Suprapubic skin (tissue), 4 donors: ENCODE results near the gene DNAJC6. TPM values are rescaled to one million over a fixed set of nuclear protein-coding genes. Genes with fewer than 3 reads are reported as not detected.

Source experiments
- DNase-seq, 2 donors: peaks; one replicate each; pipeline ENCODE4 v3.0.0-alpha.2; 2019; ENCODE audit warnings: low spot score in 2 of 2
- H3K27ac ChIP-seq: fragments of 200-600 bp; sonication (generic); one replicate; pipeline ENCODE4 v1.5.1; 2019
- H3K27me3 ChIP-seq: fragments of 200-600 bp; sonication (generic); one replicate; pipeline ENCODE4 v1.5.1; 2019
- H3K36me3 ChIP-seq: fragments of 200-600 bp; sonication (generic); one replicate; pipeline ENCODE4 v1.5.1; 2019
- H3K4me1 ChIP-seq: fragments of 200-600 bp; sonication (generic); one replicate; pipeline ENCODE4 v1.5.1; 2019
- H3K4me3 ChIP-seq: fragments of 200-600 bp; sonication (generic); one replicate; pipeline ENCODE4 v1.5.1; 2019; ENCODE audit warnings: mild to moderate bottlenecking
- H3K9me3 ChIP-seq: fragments of 200-600 bp; sonication (generic); one replicate; pipeline ENCODE4 v1.5.1; 2019
- EP300 ChIP-seq: sonication (generic); formaldehyde crosslinking; IDR thresholded peaks from one replicate; pipeline ENCODE4 v1.6.1; 2017; ENCODE audit warnings: antibody characterized with exemption
- POLR2A ChIP-seq, 2 donors: fragments of 450-650 bp; IDR thresholded peaks; one replicate each; pipeline ENCODE4 v1.6.1; 2017; ENCODE audit warnings: antibody characterized with exemption in 2 of 2, mild to moderate bottlenecking in 2 of 2, moderate library complexity in 2 of 2
- POLR2AphosphoS5 ChIP-seq, 3 donors: sonication (generic); formaldehyde crosslinking; IDR thresholded peaks; one replicate each; pipeline ENCODE4 v1.6.1; 2017; ENCODE audit warnings: antibody characterized with exemption in 3 of 3
- WGBS: methylation state at CpG from one replicate; pipeline ENCODE4 v1.1.5; 2018; 5-methylcytosine and 5-hydroxymethylcytosine counted together
- total RNA-seq, 4 donors: library from RNA; depleted of rRNA; stranded (reverse); fragments of >200 nt; gene quantifications; one replicate each; pipeline ENCODE4 v1.1.0, GENCODE V29; 2016
- TF ChIP-seq, protein P1 (sequence below), 2 donors: fragments of 200-600 bp in 1 of 2; fragments of 450-650 bp in 1 of 2; sonication (generic) in 1 of 2; IDR thresholded peaks; one replicate each; pipeline ENCODE4 v1.5.1; 2016 to 2019; ENCODE audit warnings: antibody characterized with exemption in 2 of 2, mild to moderate bottlenecking in 1 of 2, moderate library complexity in 1 of 2

DNAJC6 gene
- total RNA-seq, 4 donors from 2014 or later, result 1.7 to 3.8 (median 3.5) TPM

DNA sequence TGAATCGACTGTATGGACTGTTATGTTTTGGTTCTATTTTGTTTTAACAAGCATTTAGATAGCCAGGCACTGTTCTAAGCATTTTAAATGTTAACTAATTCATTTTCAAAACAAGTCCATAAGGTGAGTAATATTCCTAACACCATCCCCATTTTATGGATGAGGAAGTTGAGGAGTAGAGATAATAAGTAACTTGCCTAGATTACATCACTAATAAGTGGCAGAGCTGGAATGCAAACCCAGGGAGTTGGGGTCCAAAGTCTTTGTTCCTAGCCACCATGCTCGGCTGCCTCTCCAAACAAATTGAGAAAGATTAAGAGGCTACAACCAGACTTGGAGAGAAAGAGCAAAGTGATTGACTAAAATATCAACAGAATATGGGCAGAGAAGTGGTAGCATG, 98.5 kb downstream of the DNAJC6 start:
- 86% methylated on average over 2 of the region's 2 CpGs for WGBS
- no peaks in the 10 kb centered on the region for H3K36me3 ChIP-seq
- no peaks in the 10 kb centered on the region for H3K9me3 ChIP-seq
- H3K4me1 ChIP-seq, result no peaks in the 10 kb centered on the region
- no peak overlapping the region for H3K27ac ChIP-seq
- no peak overlapping the region for H3K4me3 ChIP-seq
- DNase-seq, result no peak
- TF ChIP-seq, protein P1, sequence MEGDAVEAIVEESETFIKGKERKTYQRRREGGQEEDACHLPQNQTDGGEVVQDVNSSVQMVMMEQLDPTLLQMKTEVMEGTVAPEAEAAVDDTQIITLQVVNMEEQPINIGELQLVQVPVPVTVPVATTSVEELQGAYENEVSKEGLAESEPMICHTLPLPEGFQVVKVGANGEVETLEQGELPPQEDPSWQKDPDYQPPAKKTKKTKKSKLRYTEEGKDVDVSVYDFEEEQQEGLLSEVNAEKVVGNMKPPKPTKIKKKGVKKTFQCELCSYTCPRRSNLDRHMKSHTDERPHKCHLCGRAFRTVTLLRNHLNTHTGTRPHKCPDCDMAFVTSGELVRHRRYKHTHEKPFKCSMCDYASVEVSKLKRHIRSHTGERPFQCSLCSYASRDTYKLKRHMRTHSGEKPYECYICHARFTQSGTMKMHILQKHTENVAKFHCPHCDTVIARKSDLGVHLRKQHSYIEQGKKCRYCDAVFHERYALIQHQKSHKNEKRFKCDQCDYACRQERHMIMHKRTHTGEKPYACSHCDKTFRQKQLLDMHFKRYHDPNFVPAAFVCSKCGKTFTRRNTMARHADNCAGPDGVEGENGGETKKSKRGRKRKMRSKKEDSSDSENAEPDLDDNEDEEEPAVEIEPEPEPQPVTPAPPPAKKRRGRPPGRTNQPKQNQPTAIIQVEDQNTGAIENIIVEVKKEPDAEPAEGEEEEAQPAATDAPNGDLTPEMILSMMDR (IDR thresholded peaks at IDR 0.05), result no peak
- no peak for TF ChIP-seq POLR2AphosphoS5 (IDR thresholded peaks at IDR 0.05)
- TF ChIP-seq POLR2A (IDR thresholded peaks at IDR 0.05), result no peak
- no peak for TF ChIP-seq EP300
- no peaks in the 10 kb centered on the region for H3K27me3 ChIP-seq

DNA sequence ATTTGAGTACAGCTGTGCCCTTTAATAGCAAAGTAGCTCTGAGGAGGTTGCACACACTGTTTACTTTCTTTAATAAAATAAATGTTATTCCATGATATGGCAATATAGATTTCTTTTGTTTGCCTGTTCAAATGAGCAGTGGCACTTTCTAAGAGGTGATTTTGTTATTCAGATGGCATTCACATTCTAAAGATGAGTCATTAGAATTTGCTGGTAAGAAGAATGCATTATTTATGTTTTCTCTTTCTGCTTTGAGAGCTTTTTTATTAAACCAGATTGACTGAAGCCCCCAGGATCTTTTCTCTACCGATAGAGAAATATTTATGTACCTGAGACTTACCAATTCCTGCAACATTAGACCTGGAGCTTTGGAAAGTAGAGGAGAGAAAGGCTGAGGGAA, 100.0 kb downstream of the DNAJC6 start:
- no peak for DNase-seq
- no peak overlapping the region for H3K4me3 ChIP-seq
- 57% methylated on average over 1 of the region's 1 CpG for WGBS
- H3K27ac ChIP-seq, result no peak overlapping the region
- no peaks in the 10 kb centered on the region for H3K36me3 ChIP-seq
- no peaks in the 10 kb centered on the region for H3K4me1 ChIP-seq
- no peaks in the 10 kb centered on the region for H3K27me3 ChIP-seq
- no peaks in the 10 kb centered on the region for H3K9me3 ChIP-seq
- TF ChIP-seq, protein P1 (IDR thresholded peaks at IDR 0.05), result no peak
- TF ChIP-seq POLR2A (IDR thresholded peaks at IDR 0.05), result no peak
- TF ChIP-seq POLR2AphosphoS5 (IDR thresholded peaks at IDR 0.05), result no peak
- no peak for TF ChIP-seq EP300

DNA sequence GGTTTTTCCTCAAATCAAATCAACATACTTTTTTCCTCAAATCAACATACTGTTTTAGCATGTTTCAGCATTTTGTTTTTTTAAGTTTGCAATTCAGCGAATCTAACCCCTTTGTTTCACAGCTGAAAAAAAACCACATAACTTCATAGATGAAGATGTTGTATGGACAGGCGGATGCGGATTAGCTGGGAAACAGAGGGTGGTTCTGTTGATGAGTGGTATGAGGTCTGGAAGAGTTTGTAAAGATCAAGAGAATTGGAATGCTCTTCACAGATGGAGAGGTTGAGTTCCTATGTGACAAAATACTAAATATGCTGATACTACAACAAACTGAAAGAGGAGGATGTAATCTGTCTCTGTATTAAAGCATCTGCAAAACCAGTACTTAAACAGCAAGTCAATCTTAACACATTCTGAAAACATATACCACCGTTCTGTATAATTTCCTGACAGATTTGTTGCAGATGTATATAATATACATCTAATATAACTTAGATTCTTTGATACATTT, 100.5 kb downstream of the DNAJC6 start:
- no peak for DNase-seq
- no peak overlapping the region for H3K4me3 ChIP-seq
- H3K36me3 ChIP-seq, result no peaks in the 10 kb centered on the region
- WGBS, result 90% methylated on average over 4 of the region's 4 CpGs
- no peak overlapping the region for H3K27ac ChIP-seq
- H3K27me3 ChIP-seq, result no peaks in the 10 kb centered on the region
- no peaks in the 10 kb centered on the region for H3K4me1 ChIP-seq
- no peaks in the 10 kb centered on the region for H3K9me3 ChIP-seq
- TF ChIP-seq POLR2A (IDR thresholded peaks at IDR 0.05), result no peak
- TF ChIP-seq, protein P1 (IDR thresholded peaks at IDR 0.05), result no peak

DNA sequence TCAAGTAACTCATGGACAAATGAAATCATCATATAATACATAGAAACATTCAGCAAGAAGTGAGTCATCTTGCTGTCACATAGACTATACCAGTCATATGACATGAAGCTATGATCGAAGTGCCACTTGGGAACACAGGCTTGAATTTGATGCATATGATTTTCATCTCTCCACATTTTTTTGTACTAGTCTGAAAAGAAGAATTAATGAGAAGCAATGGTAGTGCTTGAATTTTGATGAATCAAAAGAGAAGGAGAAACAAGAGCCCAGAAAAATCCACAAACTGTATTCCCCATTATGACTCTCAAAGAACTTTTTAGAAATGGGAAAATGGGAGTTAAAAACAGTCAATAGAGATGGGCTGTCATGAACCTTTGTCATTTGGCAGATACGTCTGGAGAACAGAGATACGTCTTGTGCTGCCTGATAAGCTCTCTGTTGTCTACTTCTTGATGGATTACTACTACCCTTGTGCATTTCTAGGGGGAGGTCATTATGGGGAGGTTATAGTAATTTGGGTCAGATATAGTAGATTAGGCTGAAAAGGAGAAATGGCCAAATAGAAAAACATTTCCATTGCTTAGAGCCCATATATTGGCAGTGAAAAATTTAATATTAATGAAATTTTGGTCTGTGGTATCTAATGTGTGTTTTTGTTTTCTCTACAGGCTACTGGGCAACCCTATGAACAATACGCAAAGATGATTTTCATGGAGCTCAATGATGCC, 103.1 kb downstream of the DNAJC6 start:
- Histone ChIP-seq H3K4me3 (no peak overlapping the region), H3K36me3 (no peaks in the 10 kb centered on the region), H3K27me3 (no peaks in the 10 kb centered on the region), H3K27ac (no peak overlapping the region), H3K9me3 (no peaks in the 10 kb centered on the region), H3K4me1 (no peaks in the 10 kb centered on the region)
- TF ChIP-seq, protein P1 (IDR thresholded peaks at IDR 0.05), result no peak
- no peak for TF ChIP-seq EP300
- no peak for TF ChIP-seq POLR2A (IDR thresholded peaks at IDR 0.05)
- no peak for TF ChIP-seq POLR2AphosphoS5 (IDR thresholded peaks at IDR 0.05)
- 89% methylated on average over 4 of the region's 4 CpGs for WGBS
- no peak for DNase-seq

DNA sequence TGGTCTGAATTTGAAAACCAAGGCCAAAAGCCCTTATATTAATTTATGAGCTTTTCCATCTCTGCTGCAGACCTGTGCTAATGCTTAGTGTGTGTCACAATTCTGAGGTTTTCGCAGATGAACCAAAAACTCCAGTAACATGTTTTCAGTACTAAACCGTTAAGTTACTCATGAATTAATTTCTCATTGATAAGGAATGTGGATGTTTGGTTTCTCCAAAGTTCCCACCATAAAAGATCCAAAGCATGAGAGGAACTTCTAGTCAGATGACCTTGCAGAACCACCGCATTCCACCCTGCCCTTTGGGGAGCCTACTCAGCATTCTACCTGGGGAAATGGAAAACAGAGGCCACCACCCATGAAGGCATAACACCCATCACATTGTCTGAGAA, 103.6 kb downstream of the DNAJC6 start:
- H3K27ac ChIP-seq, result no peak overlapping the region
- no peak overlapping the region for H3K4me3 ChIP-seq
- DNase-seq, result no peak
- 91% methylated on average over 3 of the region's 3 CpGs for WGBS
- H3K4me1 ChIP-seq, result no peaks in the 10 kb centered on the region
- no peaks in the 10 kb centered on the region for H3K9me3 ChIP-seq
- TF ChIP-seq POLR2AphosphoS5 (IDR thresholded peaks at IDR 0.05), result no peak
- TF ChIP-seq, protein P1 (IDR thresholded peaks at IDR 0.05), result no peak
- TF ChIP-seq POLR2A (IDR thresholded peaks at IDR 0.05), result no peak
- no peaks in the 10 kb centered on the region for H3K36me3 ChIP-seq
- H3K27me3 ChIP-seq, result no peaks in the 10 kb centered on the region
